ENCODE results near the gene MPRIP. TPM values are rescaled to one million over a fixed set of nuclear protein-coding genes. Genes with fewer than 3 reads are reported as not detected.
A peak's percentile ranks its signal among the peaks of the same experiment; 100 is the strongest.
"Not testable (repeated sequence)": the region's sequence is repeated elsewhere in the genome, so short reads cannot be mapped to it uniquely, and the experiment has no call there.

MPRIP gene
- total RNA-seq, 1 donor from 2014 or later = 863 TPM

GRCh38 chr17:17004251-17004996, 37.8 kb upstream of the MPRIP start:
- TF ChIP-seq CTCF (IDR thresholded peaks at IDR 0.05; ENCODE audit: partially characterized antibody, unreplicated experiment) = no peak
- H3K27me3 Mint-ChIP-seq (ENCODE audit: unreplicated experiment) = peaks cover 10% of the 10 kb centered on the region
- peaks cover 6% of the 10 kb centered on the region for H3K4me1 Mint-ChIP-seq (ENCODE audit: low read depth, unreplicated experiment)
- DNase-seq = no peak
- no peak overlapping the region for H3K4me3 Mint-ChIP-seq (ENCODE audit: unreplicated experiment)
- H3K27ac Mint-ChIP-seq (ENCODE audit: unreplicated experiment) = no peak overlapping the region
- peaks cover 11% of the 10 kb centered on the region for H3K9me3 Mint-ChIP-seq (ENCODE audit: unreplicated experiment)
- peaks cover 5% of the 10 kb centered on the region for H3K36me3 Mint-ChIP-seq (ENCODE audit: unreplicated experiment)

GRCh38 chr17:17004997-17005614, 37.2 kb upstream of the MPRIP start:
- not testable (repeated sequence) for H3K27ac Mint-ChIP-seq (ENCODE audit: unreplicated experiment); H3K4me1 Mint-ChIP-seq (ENCODE audit: low read depth, unreplicated experiment)

GRCh38 chr17:17007891-17008290, 34.4 kb upstream of the MPRIP start:
- not testable (repeated sequence) for DNase-seq; H3K27me3 Mint-ChIP-seq (ENCODE audit: unreplicated experiment); H3K27ac Mint-ChIP-seq (ENCODE audit: unreplicated experiment); H3K9me3 Mint-ChIP-seq (ENCODE audit: unreplicated experiment); H3K36me3 Mint-ChIP-seq (ENCODE audit: unreplicated experiment); H3K4me3 Mint-ChIP-seq (ENCODE audit: unreplicated experiment); H3K4me1 Mint-ChIP-seq (ENCODE audit: low read depth, unreplicated experiment)

More at GRCh38 chr17:17004997-17005614, 37.2 kb upstream of the MPRIP start:
- not testable (repeated sequence) for DNase-seq; H3K4me3 Mint-ChIP-seq (ENCODE audit: unreplicated experiment); H3K27me3 Mint-ChIP-seq (ENCODE audit: unreplicated experiment); H3K36me3 Mint-ChIP-seq (ENCODE audit: unreplicated experiment)
- peaks cover 11% of the 10 kb centered on the region for H3K9me3 Mint-ChIP-seq (ENCODE audit: unreplicated experiment)

- H3K27me3 Mint-ChIP-seq (ENCODE audit: unreplicated experiment); H3K4me3 Mint-ChIP-seq (ENCODE audit: unreplicated experiment); H3K4me1 Mint-ChIP-seq (ENCODE audit: low read depth, unreplicated experiment); H3K36me3 Mint-ChIP-seq (ENCODE audit: unreplicated experiment); H3K9me3 Mint-ChIP-seq (ENCODE audit: unreplicated experiment); DNase-seq: not testable (repeated sequence)
- H3K27ac Mint-ChIP-seq (ENCODE audit: unreplicated experiment) = peak overlapping the region; percentile 39
Observed at GRCh38 chr17:17008621-17009397, 33.4 kb upstream of the MPRIP start.

- H3K4me1 Mint-ChIP-seq (ENCODE audit: low read depth, unreplicated experiment); H3K27ac Mint-ChIP-seq (ENCODE audit: unreplicated experiment); H3K9me3 Mint-ChIP-seq (ENCODE audit: unreplicated experiment); H3K36me3 Mint-ChIP-seq (ENCODE audit: unreplicated experiment); H3K4me3 Mint-ChIP-seq (ENCODE audit: unreplicated experiment); DNase-seq; H3K27me3 Mint-ChIP-seq (ENCODE audit: unreplicated experiment): not testable (repeated sequence)
Observed at GRCh38 chr17:17009972-17010371, 32.3 kb upstream of the MPRIP start.

GRCh38 chr17:17010545-17011034, 31.7 kb upstream of the MPRIP start:
- not testable (repeated sequence) for H3K27me3 Mint-ChIP-seq (ENCODE audit: unreplicated experiment); H3K4me3 Mint-ChIP-seq (ENCODE audit: unreplicated experiment); H3K9me3 Mint-ChIP-seq (ENCODE audit: unreplicated experiment); H3K4me1 Mint-ChIP-seq (ENCODE audit: low read depth, unreplicated experiment); DNase-seq; H3K27ac Mint-ChIP-seq (ENCODE audit: unreplicated experiment); H3K36me3 Mint-ChIP-seq (ENCODE audit: unreplicated experiment)

- H3K36me3 Mint-ChIP-seq (ENCODE audit: unreplicated experiment); H3K9me3 Mint-ChIP-seq (ENCODE audit: unreplicated experiment); H3K4me3 Mint-ChIP-seq (ENCODE audit: unreplicated experiment); DNase-seq; H3K27ac Mint-ChIP-seq (ENCODE audit: unreplicated experiment); H3K27me3 Mint-ChIP-seq (ENCODE audit: unreplicated experiment); H3K4me1 Mint-ChIP-seq (ENCODE audit: low read depth, unreplicated experiment): not testable (repeated sequence)
Observed at GRCh38 chr17:17011043-17011907, 31.0 kb upstream of the MPRIP start.

GRCh38 chr17:17013828-17014747, 28.2 kb upstream of the MPRIP start:
- not testable (repeated sequence) for DNase-seq; H3K27me3 Mint-ChIP-seq (ENCODE audit: unreplicated experiment); H3K4me3 Mint-ChIP-seq (ENCODE audit: unreplicated experiment); H3K4me1 Mint-ChIP-seq (ENCODE audit: low read depth, unreplicated experiment); H3K36me3 Mint-ChIP-seq (ENCODE audit: unreplicated experiment); H3K27ac Mint-ChIP-seq (ENCODE audit: unreplicated experiment); H3K9me3 Mint-ChIP-seq (ENCODE audit: unreplicated experiment)

- not testable (repeated sequence) for H3K27ac Mint-ChIP-seq (ENCODE audit: unreplicated experiment); H3K4me1 Mint-ChIP-seq (ENCODE audit: low read depth, unreplicated experiment); H3K9me3 Mint-ChIP-seq (ENCODE audit: unreplicated experiment); DNase-seq; H3K27me3 Mint-ChIP-seq (ENCODE audit: unreplicated experiment); H3K36me3 Mint-ChIP-seq (ENCODE audit: unreplicated experiment); H3K4me3 Mint-ChIP-seq (ENCODE audit: unreplicated experiment)
Observed at GRCh38 chr17:17014748-17015124, 27.5 kb upstream of the MPRIP start.
